H9 (cell line): ENCODE results near the gene TRRAP. TPM values are rescaled to one million over a fixed set of nuclear protein-coding genes. Genes with fewer than 3 reads are reported as not detected.
"Not testable (repeated sequence)": the region's sequence is repeated elsewhere in the genome, so short reads cannot be mapped to it uniquely, and the experiment has no call there.

Experiments
- DNase-seq: peaks from one replicate; pipeline ENCODE4 v3.0.0-alpha.2; 2017
- H2AFZ ChIP-seq: one replicate; pipeline ENCODE4 v1.6.1; 2013; ENCODE audit warnings: mild to moderate bottlenecking, low read length, control low read depth, moderate library complexity
- H2AK5ac ChIP-seq: 2 replicates; pipeline ENCODE4 v1.6.1; 2013; ENCODE audit warnings: low read length, control low read depth, mixed read lengths; ENCODE audit not compliant: insufficient read length
- H2BK120ac ChIP-seq: one replicate; pipeline ENCODE4 v1.6.1; 2013; ENCODE audit warnings: low read depth, mild to moderate bottlenecking, low read length, control low read depth, inconsistent platforms; ENCODE audit not compliant: poor library complexity, severe bottlenecking
- H2BK12ac ChIP-seq: 2 replicates; pipeline ENCODE4 v1.6.1; 2013; ENCODE audit warnings: low read length, control low read depth, mixed read lengths, low read depth; ENCODE audit not compliant: insufficient read length
- H2BK15ac ChIP-seq: 2 replicates; pipeline ENCODE4 v1.6.1; 2013; ENCODE audit warnings: low read depth, low read length, control low read depth
- H2BK20ac ChIP-seq: one replicate; pipeline ENCODE4 v1.6.1; 2013; ENCODE audit warnings: low read depth, mild to moderate bottlenecking, low read length, control low read depth, inconsistent platforms; ENCODE audit not compliant: poor library complexity, severe bottlenecking
- H2BK5ac ChIP-seq: 2 replicates; pipeline ENCODE4 v1.6.1; 2013; ENCODE audit warnings: low read length, control low read depth, mixed read lengths; ENCODE audit not compliant: insufficient read length
- H3K14ac ChIP-seq: 2 replicates; pipeline ENCODE4 v1.6.1; 2013; ENCODE audit warnings: low read length, control low read depth; ENCODE audit not compliant: insufficient read depth
- H3K18ac ChIP-seq: 2 replicates; pipeline ENCODE4 v1.6.1; 2013; ENCODE audit warnings: low read depth, mild to moderate bottlenecking, mixed read lengths, low read length, control low read depth; ENCODE audit not compliant: insufficient read length
- H3K23ac ChIP-seq: 2 replicates; pipeline ENCODE4 v1.6.1; 2013; ENCODE audit warnings: low read length, control low read depth, mixed read lengths, low read depth; ENCODE audit not compliant: insufficient read length
- H3K23me2 ChIP-seq: 2 replicates; pipeline ENCODE4 v1.6.1; 2013; ENCODE audit warnings: low read depth, mild to moderate bottlenecking, mixed read lengths, low read length, control low read depth; ENCODE audit not compliant: insufficient read length, poor library complexity, severe bottlenecking
- H3K27ac ChIP-seq: 2 replicates; pipeline ENCODE4 v1.5.1; 2013; ENCODE audit warnings: low read length, control low read depth, mixed read lengths, low read depth; ENCODE audit not compliant: insufficient read length
- H3K27me3 ChIP-seq: 2 replicates; pipeline ENCODE4 v1.6.1; 2013; ENCODE audit warnings: low read length, control low read depth, inconsistent platforms; ENCODE audit not compliant: insufficient read depth
- H3K4ac ChIP-seq: 2 replicates; pipeline ENCODE4 v1.6.1; 2013; ENCODE audit warnings: low read depth, mild to moderate bottlenecking, control low read depth, inconsistent platforms, low read length, moderate library complexity
- H3K4me1 ChIP-seq: 2 replicates; pipeline ENCODE4 v1.6.1; 2013; ENCODE audit warnings: low read length, control low read depth, inconsistent platforms; ENCODE audit not compliant: insufficient read depth
- H3K4me2 ChIP-seq: 2 replicates; pipeline ENCODE4 v1.6.1; 2013; ENCODE audit warnings: low read length, control low read depth, mixed read lengths; ENCODE audit not compliant: insufficient read length, insufficient read depth
- H3K56ac ChIP-seq: 2 replicates; pipeline ENCODE4 v1.6.1; 2013; ENCODE audit warnings: low read depth, mild to moderate bottlenecking, mixed read lengths, low read length, control low read depth; ENCODE audit not compliant: insufficient read length
- H3K79me1 ChIP-seq: 2 replicates; pipeline ENCODE4 v1.6.1; 2013; ENCODE audit warnings: low read depth, mild to moderate bottlenecking, moderate library complexity, low read length, control low read depth, inconsistent platforms; ENCODE audit not compliant: insufficient read depth, poor library complexity, severe bottlenecking
- H3K79me2 ChIP-seq: 2 replicates; pipeline ENCODE4 v1.6.1; 2013; ENCODE audit warnings: low read length, control low read depth, inconsistent platforms; ENCODE audit not compliant: insufficient read depth
- H3K9ac ChIP-seq: 2 replicates; pipeline ENCODE4 v1.6.1; 2013; ENCODE audit warnings: low read length, control low read depth, mixed read lengths; ENCODE audit not compliant: insufficient read length; ENCODE audit errors: extremely low read depth
- H3K9me3 ChIP-seq: one replicate; pipeline ENCODE4 v1.6.1; 2013; ENCODE audit warnings: low read depth, low read length, inconsistent platforms; ENCODE audit not compliant: control insufficient read depth
- H3T11ph ChIP-seq: one replicate; pipeline ENCODE4 v1.6.1; 2013; ENCODE audit warnings: mild to moderate bottlenecking, low read length, control low read depth, inconsistent platforms
- H4K20me1 ChIP-seq: one replicate; pipeline ENCODE4 v1.6.1; 2013; ENCODE audit not compliant: control insufficient read depth, insufficient read length, insufficient read depth
- H4K5ac ChIP-seq: 2 replicates; pipeline ENCODE4 v1.6.1; 2013; ENCODE audit warnings: low read depth, mild to moderate bottlenecking, mixed read lengths, low read length, control low read depth; ENCODE audit not compliant: insufficient read length
- H4K8ac ChIP-seq: replicated peaks from 2 replicates; pipeline ENCODE4 v1.6.1; 2013; ENCODE audit warnings: low read length, control low read depth, mixed read lengths, low read depth; ENCODE audit not compliant: insufficient read length
- H4K91ac ChIP-seq: 2 replicates; pipeline ENCODE4 v1.6.1; 2013; ENCODE audit warnings: low read depth, mild to moderate bottlenecking, moderate library complexity, mixed read lengths, low read length, control low read depth; ENCODE audit not compliant: insufficient read length
- H3K27ac Mint-ChIP-seq, 3 experiments: 2 replicates in 2 of 3; 3 replicates in 1 of 3; pipeline ENCODE4 v1.8.0; 2020 to 2021; ENCODE audit warnings: mixed read lengths in 3 of 3, mild to moderate bottlenecking in 1 of 3, moderate library complexity in 1 of 3
- H3K27me3 Mint-ChIP-seq: 2 replicates; pipeline ENCODE4 v1.8.0; 2021; ENCODE audit warnings: low read depth, mild to moderate bottlenecking, moderate library complexity, mixed read lengths
- H3K36me3 Mint-ChIP-seq, 3 experiments: 2 replicates in 2 of 3; 3 replicates in 1 of 3; pipeline ENCODE4 v1.8.0; 2020 to 2021; ENCODE audit warnings: low read depth in 3 of 3, mixed read lengths in 3 of 3; ENCODE audit not compliant: insufficient read depth in 1 of 3
- H3K4me1 Mint-ChIP-seq, 2 experiments: 2 replicates each; pipeline ENCODE4 v1.8.0; 2020; ENCODE audit warnings: mixed read lengths in 2 of 2
- H3K4me3 Mint-ChIP-seq, 2 experiments: 2 replicates in 1 of 2; 3 replicates in 1 of 2; pipeline ENCODE4 v1.8.0; 2020 to 2021; ENCODE audit warnings: mild to moderate bottlenecking in 2 of 2, mixed read lengths in 2 of 2, moderate library complexity in 1 of 2
- H3K9me3 Mint-ChIP-seq, 2 experiments: 2 replicates in 1 of 2; 3 replicates in 1 of 2; pipeline ENCODE4 v1.8.0; 2020; ENCODE audit warnings: mild to moderate bottlenecking in 2 of 2, mixed read lengths in 2 of 2, moderate library complexity in 1 of 2
- WGBS: extraction: QIAGEN DNeasy Blood & Tissue Kit; methylation state at CpG from one replicate; pipeline ENCODE4 v1.1.7; 2013; ENCODE audit warnings: missing lambda C conversion rate, low lambda C conversion rate, mixed read lengths; ENCODE audit not compliant: insufficient read length; ENCODE audit errors: extremely low coverage; 5-methylcytosine and 5-hydroxymethylcytosine counted together
- total RNA-seq: library from RNA; stranded (reverse); gene quantifications from 2 replicates; pipeline ENCODE4 v1.2.1, GENCODE V29; 2021
- TF ChIP-seq, protein P1 (sequence below): fragments of 200-600 bp; sonication (generic); conservative IDR thresholded peaks from 3 replicates; pipeline ENCODE4 v1.8.0; 2021; ENCODE audit warnings: antibody characterized with exemption, mild to moderate bottlenecking

TRRAP gene
- total RNA-seq, 1 experiment from 2014 or later = 58.6 TPM

DNA sequence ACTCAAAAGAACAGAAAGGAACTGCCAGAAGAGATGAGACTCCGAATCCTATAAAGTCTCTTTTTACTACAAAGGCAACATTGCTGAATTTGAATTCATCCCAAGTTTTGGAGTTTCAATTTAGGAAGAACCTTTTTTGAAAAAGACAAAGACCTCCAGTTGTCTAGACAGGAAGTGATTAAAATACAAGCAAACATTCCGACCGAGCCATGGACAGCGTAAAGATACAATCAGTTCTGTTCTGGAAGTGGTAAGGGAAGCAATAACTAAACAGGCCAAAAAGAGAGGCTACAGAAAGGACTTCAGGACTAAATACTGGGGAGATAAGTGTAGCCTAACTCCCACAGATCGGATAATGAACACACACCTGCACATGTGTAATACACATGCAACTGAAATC, 164.6 kb downstream of the TRRAP start:
- TF ChIP-seq, protein P1, sequence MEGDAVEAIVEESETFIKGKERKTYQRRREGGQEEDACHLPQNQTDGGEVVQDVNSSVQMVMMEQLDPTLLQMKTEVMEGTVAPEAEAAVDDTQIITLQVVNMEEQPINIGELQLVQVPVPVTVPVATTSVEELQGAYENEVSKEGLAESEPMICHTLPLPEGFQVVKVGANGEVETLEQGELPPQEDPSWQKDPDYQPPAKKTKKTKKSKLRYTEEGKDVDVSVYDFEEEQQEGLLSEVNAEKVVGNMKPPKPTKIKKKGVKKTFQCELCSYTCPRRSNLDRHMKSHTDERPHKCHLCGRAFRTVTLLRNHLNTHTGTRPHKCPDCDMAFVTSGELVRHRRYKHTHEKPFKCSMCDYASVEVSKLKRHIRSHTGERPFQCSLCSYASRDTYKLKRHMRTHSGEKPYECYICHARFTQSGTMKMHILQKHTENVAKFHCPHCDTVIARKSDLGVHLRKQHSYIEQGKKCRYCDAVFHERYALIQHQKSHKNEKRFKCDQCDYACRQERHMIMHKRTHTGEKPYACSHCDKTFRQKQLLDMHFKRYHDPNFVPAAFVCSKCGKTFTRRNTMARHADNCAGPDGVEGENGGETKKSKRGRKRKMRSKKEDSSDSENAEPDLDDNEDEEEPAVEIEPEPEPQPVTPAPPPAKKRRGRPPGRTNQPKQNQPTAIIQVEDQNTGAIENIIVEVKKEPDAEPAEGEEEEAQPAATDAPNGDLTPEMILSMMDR = no peak
- Histone ChIP-seq H4K5ac (no peak overlapping the region), H3K27ac (no peak overlapping the region), H2BK15ac (no peak overlapping the region), H3K23ac (no peak overlapping the region), H2BK12ac (no peak overlapping the region), H3K27me3 (no peaks in the 10 kb centered on the region), H3K18ac (no peak overlapping the region), H2BK20ac (no peak overlapping the region), H3K56ac (no peak overlapping the region), H3T11ph (no peak overlapping the region), H3K23me2 (no peaks in the 10 kb centered on the region), H3K4me1 (no peaks in the 10 kb centered on the region), H4K8ac (no peak overlapping the region), H4K20me1 (no peaks in the 10 kb centered on the region), H2AFZ (no peak overlapping the region), H3K4ac (no peak overlapping the region), H3K9me3 (no peaks in the 10 kb centered on the region), H4K91ac (no peak overlapping the region), H2BK120ac (no peak overlapping the region), H3K4me2 (no peak overlapping the region), H3K79me1 (no peaks in the 10 kb centered on the region), H2BK5ac (no peak overlapping the region), H3K14ac (no peak overlapping the region), H3K9ac (no peak overlapping the region), H3K79me2 (no peaks in the 10 kb centered on the region), H2AK5ac (no peak overlapping the region)
- Mint-ChIP-seq H3K9me3 (no peaks in the 10 kb centered on the region), H3K27ac (peak overlapping the region in 1 of 3 experiments; percentile 72; a peak in 1 of 7 replicates), H3K36me3 (peaks cover 37 to 87% (median 72%) of the 10 kb centered on the region in 3 experiments), H3K27me3 (no peaks in the 10 kb centered on the region; the same call in 1 of the 2 replicates), H3K4me3 (no peak overlapping the region), H3K4me1 (peaks cover 2 to 4% of the 10 kb centered on the region in 2 experiments; a peak in 1 of 4 replicates)
- WGBS = no CpG with 5 or more reads among the region's 5 CpGs
- DNase-seq = no peak

DNA sequence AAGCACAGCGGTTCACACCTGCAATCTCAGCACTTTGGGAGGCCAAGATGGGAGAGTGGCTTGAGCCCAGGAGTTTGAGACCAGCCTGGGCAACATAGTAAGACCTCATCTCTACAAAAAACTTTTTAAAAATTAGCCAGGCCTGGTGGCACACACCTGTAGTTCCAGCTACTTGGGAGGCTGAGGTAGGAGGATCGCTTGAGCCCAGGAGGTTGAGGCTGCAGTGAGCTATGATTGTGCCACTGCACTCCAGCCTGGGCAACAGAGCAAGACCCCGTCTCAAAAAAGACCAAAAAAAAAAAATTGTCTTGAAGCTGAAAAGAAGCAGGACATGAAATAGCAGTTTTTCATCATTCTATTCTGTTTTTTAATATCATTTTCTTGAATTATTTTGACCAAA, 166.5 kb downstream of the TRRAP start:
- not testable (repeated sequence) for H3K23ac ChIP-seq, DNase-seq, H2BK12ac ChIP-seq, H3K4me1 ChIP-seq, H4K91ac ChIP-seq, H3K9me3 ChIP-seq, H3K4me1 Mint-ChIP-seq, H3K18ac ChIP-seq, H2BK15ac ChIP-seq, H4K20me1 ChIP-seq, H2AK5ac ChIP-seq, H3K4ac ChIP-seq, H3K79me2 ChIP-seq, H3K27ac ChIP-seq, H2BK20ac ChIP-seq, H3K56ac ChIP-seq, H3K27me3 Mint-ChIP-seq, H3K4me3 Mint-ChIP-seq, H3K23me2 ChIP-seq, H4K8ac ChIP-seq, H3K79me1 ChIP-seq, H3K4me2 ChIP-seq, H3K27ac Mint-ChIP-seq, H3K9ac ChIP-seq, H2BK5ac ChIP-seq, H2AFZ ChIP-seq, H3K14ac ChIP-seq, H3T11ph ChIP-seq, H3K9me3 Mint-ChIP-seq, H3K27me3 ChIP-seq, H2BK120ac ChIP-seq, H4K5ac ChIP-seq
- WGBS = no CpG with 5 or more reads among the region's 3 CpGs
- peaks cover 35 to 85% (median 74%) of the 10 kb centered on the region in 3 experiments for H3K36me3 Mint-ChIP-seq
